Measurements from ENCODE around the gene ZCCHC7.
"Not testable (repeated sequence)": the region's sequence is repeated elsewhere in the genome, so short reads cannot be mapped to it uniquely, and the experiment has no call there.

Gene ZCCHC7

GRCh38 chr9:37121881-37122280 is 1.5 kb downstream of the ZCCHC7 start:
- DNase-seq = no peak

GRCh38 chr9:37126214-37126788 is 5.9 kb downstream of the ZCCHC7 start:
- no peak for DNase-seq

GRCh38 chr9:37127018-37127417 is 6.6 kb downstream of the ZCCHC7 start:
- no peak for DNase-seq

- DNase-seq = no peak
These were observed 7.7 kb downstream of the ZCCHC7 start for GRCh38 chr9:37128051-37128450.

GRCh38 chr9:37134166-37134565 is 13.8 kb downstream of the ZCCHC7 start:
- no peak for DNase-seq

- DNase-seq = no peak
These were observed 20.6 kb downstream of the ZCCHC7 start for GRCh38 chr9:37141015-37141414.

- no peak for DNase-seq
These were observed 24.4 kb downstream of the ZCCHC7 start for GRCh38 chr9:37144762-37145161.

GRCh38 chr9:37146410-37146809 is 26.0 kb downstream of the ZCCHC7 start:
- DNase-seq = peak; percentile 56 to 64

GRCh38 chr9:37148181-37148580 is 27.8 kb downstream of the ZCCHC7 start:
- no peak for DNase-seq

GRCh38 chr9:37149666-37150308 is 29.4 kb downstream of the ZCCHC7 start:
- peak; percentile 52 to 65 for DNase-seq

- no peak for DNase-seq
These were observed 30.0 kb downstream of the ZCCHC7 start for GRCh38 chr9:37150415-37150814.

GRCh38 chr9:37151812-37152211 is 31.4 kb downstream of the ZCCHC7 start:
- DNase-seq = no peak

- DNase-seq = no peak
These were observed 32.0 kb downstream of the ZCCHC7 start for GRCh38 chr9:37152365-37152764.

- DNase-seq = no peak
These were observed 35.2 kb downstream of the ZCCHC7 start for GRCh38 chr9:37155601-37156000.

- DNase-seq = no peak
These were observed 35.8 kb downstream of the ZCCHC7 start for GRCh38 chr9:37156205-37156604.

GRCh38 chr9:37156781-37157356 is 36.5 kb downstream of the ZCCHC7 start:
- no peak for DNase-seq

- peak; percentile 18 to 47 for DNase-seq
These were observed 37.5 kb downstream of the ZCCHC7 start for GRCh38 chr9:37157726-37158377.

GRCh38 chr9:37163299-37163698 is 42.9 kb downstream of the ZCCHC7 start:
- DNase-seq = no peak

- not testable (repeated sequence) for DNase-seq
These were observed 44.0 kb downstream of the ZCCHC7 start for GRCh38 chr9:37164335-37164734.

GRCh38 chr9:37165644-37166043 is 45.3 kb downstream of the ZCCHC7 start:
- no peak for DNase-seq

- DNase-seq = no peak
These were observed 47.2 kb downstream of the ZCCHC7 start for GRCh38 chr9:37167456-37168047.

GRCh38 chr9:37172557-37172956 is 52.2 kb downstream of the ZCCHC7 start:
- DNase-seq = peak; percentile 50 to 56

- no peak for DNase-seq
These were observed 53.9 kb downstream of the ZCCHC7 start for GRCh38 chr9:37174247-37174646.

- DNase-seq = no peak
These were observed 58.4 kb downstream of the ZCCHC7 start for GRCh38 chr9:37178742-37179141.

All from inflammatory macrophage treated with lipopolysaccharide for 1 hour (primary cell).